GM19468 (cell line): ENCODE results near the gene YY1.
"Not testable (repeated sequence)": the region's sequence is repeated elsewhere in the genome, so short reads cannot be mapped to it uniquely, and the experiment has no call there.

Experiments
- ATAC-seq: cut with Tn5 transposase; IDR thresholded peaks from one replicate; pipeline ENCODE4 v1.9.1; 2021; ENCODE audit warnings: mild to moderate bottlenecking, moderate library complexity, moderate number of reproducible peaks; ENCODE audit not compliant: unreplicated experiment; ENCODE audit errors: extremely low read depth

YY1 gene

DNA sequence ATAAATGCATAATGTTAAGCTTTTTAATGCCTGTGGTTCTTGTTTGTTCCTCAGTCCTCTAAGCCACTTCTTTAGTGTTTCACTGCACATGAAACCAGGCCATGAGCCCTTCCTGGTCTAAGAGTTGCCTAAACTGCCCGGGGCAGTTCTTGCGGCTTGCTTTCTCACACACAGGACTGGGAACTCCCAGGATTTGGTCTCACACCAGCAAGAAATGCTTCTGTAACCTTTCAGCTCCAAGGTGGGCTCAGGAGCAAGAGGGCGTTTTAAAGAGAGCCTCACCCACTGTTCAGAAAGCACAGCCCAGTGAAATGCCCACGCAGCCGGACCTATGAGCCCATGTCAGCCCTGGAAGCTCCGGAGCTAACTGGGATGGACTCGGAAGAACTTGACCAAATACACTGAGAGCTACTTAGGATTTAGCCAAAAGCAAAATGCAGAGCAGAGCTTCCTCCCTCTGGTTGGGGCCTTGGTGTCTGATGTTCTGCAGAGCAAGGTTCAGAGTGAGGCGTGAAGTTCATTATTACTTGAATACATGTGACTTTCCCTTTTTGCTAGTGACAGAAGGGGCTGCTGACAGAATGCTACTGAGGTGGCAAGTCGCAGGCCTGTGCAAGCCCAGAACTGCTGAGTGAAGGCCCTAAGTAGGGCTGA lies 43.9 kb downstream of the YY1 start:
- no peak for ATAC-seq

DNA sequence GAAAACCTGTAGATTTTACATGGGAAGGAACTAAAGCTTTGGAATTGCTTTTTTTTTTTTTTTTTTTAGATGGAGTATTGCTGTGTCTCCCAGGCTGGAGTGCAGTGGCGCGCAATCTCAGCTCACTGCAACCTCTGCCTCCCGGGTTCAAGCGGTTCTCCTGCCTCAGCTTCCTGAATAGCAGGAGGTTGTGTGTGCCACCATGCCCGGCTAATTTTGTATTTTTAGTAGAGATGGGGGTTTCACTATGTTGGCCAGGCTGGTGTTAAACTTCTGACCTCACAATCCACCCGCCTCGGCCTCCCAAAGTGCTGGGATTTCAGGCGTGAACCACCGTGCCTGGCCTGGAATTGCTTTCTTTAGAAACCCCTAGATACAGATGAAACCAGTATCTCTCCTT lies 44.5 kb downstream of the YY1 start:
- not testable (repeated sequence) for ATAC-seq

DNA sequence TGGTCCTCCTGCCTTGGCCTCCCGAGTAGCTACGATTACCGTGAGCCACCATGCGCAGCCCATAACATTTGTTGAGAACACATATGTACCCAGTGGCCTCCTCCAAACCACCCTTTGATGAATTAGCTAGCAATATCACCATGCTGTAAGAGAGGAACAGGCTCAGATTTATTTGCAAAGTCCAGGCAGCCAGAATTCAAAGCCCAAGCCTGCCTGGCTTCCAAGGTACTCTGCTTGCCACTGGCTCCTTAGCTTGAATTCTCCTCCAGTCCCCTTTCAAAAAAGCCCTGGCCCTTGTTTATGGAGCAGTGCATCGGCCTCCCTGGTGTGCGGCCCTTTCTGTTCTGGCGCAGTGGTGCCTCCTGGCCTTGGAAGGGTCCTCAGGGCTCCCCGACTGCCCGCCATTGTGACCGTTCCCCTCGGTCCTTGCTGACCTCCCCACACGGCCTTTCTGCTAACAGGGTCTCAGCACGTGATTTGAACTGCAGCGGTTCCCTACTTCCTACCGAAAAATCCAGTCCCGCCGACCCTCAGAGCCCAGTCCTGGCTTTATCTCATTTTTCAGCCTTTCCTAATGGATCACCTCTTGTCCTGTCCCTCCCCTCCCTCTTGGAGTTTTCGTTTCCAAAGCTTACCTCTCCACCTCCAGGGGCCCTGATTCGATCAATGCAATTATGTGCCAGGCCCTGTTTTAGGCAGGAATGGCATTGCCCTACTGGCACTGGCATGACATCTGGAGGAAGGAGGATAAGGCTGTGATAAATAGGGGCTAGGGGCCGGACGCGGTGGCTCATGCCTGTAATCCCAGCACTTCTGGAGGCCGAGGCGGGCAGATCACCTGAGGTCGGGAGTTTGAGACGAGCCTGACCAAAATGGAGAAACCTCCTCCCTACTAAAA lies 45.3 kb downstream of the YY1 start:
- ATAC-seq = no peak

DNA sequence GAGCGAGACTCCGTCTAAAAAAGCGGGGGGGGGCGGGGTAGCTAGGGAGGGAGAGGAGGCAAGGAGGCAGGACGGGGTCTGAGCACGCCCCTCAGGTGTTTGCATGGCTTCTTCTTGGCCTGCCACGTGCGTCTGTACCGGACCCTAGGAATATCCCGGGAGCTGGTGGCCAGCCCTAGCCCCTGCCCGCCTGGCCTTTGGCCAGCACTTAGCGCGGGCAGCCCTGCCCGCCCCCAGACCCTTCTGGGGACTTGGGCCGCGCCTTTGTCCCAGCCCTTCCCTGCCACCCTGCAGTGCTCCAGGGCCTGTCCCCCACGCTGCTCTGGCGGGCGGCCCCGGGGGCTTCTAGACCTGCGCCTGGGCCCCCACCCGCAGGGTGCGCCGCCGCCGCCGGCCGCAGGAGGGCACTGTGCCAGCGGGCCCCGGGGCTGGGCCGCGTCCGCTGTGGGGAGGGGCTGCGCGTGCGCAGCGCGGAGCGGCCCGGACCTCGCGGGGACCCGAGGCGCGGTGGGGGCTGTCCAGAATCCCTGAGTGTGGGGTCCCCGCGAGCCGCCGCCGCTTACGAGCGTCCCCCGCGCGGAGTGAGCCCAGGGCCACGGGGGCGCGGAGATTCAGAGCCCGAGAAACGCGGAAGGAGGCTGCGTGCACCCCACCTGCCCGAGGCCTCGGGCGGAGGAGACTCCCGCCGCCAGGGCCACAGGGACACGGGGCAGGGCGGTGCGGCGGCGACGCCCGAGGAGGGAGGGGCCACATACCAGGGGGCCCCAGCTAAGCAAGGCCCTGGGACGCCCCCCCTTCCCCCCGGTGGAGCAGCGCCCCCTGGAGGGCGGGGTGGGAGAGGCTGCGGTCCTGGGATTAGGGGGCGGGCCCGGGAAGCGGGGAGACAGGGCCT lies 46.3 kb downstream of the YY1 start:
- peak; percentile 86 for ATAC-seq

DNA sequence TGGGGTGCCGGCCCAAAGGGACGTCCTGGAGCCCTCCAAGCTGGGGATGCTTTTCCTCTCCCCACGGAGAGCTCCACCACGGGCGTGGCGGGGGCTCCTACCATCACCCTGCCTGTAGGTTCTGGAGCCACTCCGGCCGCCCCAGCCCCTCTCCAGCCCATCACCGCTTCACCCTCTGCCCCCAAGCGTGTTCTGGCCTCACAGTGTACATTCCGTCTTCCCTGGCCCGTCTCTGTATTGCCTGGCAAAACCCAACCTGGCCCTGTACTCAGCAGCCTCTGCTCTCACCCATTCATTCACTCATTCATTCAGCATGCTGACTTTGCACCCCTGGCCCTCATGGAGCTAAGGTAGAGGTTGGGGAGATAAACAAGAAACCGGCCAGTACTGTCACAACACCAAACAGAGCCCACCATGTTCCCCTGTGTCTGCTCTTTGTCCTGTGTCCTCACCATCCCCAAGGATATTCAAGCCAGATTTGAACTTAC lies 47.0 kb downstream of the YY1 start:
- ATAC-seq = no peak

DNA sequence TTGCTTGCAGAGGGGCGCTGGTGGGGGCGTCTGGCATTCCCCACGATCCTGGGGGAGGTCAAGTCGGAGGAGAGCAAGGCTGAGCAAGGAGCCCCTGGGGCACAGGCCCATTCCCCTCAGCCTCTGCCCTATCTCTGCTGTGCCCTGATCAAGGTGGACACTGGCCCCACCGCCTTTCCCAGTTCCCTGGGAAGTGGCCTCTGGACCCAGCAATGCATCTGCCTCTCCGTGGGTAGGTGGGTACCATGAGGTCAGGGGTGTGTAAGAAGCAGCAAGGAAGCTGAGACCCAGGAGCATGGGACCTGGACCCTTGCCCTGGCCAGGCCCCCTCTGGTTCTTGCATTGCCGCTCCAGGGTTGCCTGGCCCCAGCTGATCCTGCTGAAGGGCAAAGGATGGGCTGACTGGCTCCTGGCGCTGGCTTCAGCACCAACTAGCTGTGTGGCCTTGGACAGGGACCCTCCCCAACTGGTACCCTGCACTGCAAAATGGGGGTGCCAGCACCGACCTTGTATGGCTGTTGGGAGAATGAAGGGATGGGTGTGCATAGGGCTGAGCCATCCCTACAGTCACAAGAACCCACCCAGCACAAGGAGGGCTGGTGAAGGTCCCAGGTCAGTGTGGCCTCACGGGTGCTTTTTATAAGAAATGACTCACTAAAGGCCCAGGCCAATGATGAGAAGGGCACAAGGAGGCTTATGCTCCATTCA lies 47.7 kb downstream of the YY1 start:
- no peak for ATAC-seq

DNA sequence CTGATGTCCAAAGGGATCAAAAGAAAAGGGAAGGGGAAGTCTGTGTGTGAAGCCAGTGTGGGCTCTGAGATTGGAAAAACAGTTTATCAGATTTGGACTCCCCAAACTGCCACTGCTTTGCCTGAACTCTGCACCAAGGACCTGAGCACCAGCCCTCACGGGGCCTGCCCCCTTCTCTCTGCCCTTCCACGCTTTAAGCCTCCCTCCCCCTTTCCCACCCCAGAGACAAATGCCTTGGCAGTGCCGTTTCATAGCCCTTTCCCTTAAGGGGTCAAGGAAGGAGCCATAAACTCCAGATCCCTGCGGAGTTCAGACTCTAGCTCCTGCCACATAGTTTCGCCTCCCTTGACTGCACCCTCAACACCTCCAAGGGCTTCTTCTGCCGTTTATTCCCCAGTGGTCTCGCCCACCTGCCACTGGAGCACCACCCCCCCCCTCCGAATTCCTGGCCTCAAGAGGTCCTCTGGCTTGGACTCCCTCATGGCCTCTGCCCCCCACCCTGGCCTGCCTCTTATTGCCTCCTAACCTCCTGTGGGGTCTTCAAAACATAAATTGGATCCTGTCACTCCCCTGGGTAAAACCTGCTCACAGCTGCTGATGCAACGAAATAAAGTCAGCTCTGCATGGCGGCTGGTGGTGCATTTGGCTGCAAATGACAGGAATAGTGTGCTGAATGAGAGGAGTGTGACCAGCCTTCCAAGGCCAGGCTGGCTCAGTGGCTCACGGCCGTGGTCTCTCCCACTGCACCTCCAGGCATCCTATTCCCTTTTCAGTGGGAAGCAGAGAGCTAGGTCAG lies 48.5 kb downstream of the YY1 start:
- ATAC-seq = no peak

DNA sequence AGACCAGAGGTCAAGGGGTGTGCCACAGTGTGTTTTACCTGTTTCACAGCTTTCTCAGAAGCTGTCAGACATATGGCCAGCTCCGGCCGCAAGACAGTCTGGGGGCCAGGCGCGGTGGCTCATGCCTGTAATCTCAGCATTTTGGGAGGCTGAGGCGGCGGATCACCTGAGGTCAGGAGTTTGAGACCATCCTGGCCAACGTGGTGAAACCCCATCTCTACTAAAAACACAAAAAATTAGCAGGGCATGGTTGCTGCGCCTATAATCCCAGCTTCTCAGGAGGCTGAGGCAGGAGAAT lies 49.0 kb downstream of the YY1 start:
- ATAC-seq = not testable (repeated sequence)

DNA sequence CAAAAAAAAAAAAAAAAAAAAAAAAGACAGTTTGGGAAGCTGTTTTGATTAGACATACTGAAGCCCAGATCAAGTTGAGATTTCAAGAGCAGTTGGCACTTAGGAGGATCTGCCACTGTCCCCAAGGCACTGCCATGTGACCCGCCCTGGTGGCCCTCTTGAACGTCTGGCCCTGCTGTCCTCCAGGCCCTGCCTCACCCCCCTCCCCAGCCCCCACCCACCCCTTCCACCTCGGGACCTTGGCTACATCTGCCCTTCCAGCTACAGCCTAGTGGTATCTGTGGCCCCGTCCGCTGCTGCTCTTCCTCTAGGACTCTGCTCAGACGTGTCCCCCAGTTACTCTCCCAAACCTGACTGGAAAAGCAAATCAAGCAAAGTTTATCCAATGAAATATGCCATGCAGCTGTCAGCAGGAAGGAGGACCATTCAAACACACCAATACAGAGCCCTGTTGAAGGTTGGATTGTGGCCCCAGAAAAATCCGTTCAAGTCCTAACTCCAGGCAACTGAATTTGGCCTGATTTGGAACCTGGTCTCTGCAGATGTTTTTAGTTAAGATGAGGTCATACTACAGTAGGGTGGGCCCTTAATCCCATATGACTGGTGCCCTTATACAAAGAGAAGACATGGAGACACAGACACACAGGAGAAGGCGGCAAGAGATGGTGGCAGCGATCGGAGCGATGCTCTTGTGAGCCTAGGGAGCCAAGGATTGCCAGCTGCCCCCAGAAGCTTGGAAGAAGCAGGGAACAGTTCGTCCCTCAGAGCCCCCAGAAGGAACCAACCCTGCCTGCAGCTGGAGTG lies 49.6 kb downstream of the YY1 start:
- no peak for ATAC-seq

DNA sequence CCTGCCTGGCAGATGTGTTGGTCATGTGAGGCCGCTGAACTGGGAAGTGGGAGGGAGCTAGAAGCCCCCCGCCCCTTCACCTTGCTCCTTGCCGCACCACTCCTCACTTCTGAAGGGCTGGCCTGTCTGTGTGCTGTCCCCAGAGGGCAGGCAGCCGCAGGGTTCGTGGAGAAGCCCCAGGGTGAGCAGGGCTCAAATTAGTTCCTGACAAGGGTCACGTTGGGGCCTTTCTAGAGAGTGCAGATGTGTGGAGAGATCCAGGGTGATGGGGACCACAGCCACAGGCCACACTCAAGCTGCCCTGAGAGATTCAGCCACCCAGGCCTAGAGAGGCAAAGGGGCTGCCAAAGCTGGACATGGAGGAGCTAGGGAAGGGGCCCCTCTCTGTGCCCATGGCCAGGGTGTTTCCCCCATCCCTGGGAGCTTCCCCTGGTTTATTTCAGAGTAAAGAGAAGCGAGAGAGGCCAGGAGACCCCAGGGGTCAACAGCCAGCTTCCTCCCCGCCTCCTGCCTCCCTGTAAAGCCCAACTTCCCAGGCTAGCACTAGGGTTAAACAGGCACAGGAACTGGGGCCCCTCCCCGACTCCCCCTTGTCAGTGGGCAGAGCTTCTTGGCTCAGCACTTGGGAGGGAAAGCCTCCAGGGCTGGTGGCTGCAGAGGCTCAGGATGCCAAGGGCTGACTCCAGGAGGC lies 51.1 kb downstream of the YY1 start:
- no peak for ATAC-seq

DNA sequence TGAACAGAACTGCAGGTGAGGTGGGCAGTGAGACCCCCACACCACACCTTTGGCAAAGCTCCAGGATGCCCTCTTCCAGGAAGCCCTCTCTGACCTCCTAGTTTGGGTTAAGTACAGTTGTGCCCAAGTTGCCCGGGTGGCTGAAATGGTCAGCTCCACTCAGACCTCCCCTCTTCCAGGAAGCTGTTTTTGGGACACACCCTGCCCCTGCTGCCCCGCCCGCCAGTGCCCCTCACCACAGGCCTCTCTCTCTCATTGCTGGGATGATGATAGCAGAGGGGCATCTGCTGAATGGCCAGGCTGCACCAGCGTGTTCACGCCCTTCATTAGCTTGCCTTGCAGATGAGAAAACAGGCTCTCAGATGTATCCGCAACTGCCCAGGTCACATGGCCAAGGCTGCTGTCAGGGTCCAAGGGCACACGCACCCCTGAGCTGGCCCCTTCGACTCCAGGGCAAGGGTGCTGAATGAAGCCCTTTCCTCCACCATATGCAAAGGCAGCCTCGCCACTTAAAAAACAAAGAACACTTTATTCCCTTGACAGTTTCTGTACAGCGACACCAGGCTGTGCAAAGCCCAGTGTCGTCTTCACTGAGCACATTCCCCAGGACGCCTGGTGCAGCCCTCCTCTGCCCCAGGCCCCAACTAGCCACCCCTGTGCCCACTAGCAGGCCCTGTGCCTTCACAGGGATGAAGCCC lies 51.8 kb downstream of the YY1 start:
- no peak for ATAC-seq

DNA sequence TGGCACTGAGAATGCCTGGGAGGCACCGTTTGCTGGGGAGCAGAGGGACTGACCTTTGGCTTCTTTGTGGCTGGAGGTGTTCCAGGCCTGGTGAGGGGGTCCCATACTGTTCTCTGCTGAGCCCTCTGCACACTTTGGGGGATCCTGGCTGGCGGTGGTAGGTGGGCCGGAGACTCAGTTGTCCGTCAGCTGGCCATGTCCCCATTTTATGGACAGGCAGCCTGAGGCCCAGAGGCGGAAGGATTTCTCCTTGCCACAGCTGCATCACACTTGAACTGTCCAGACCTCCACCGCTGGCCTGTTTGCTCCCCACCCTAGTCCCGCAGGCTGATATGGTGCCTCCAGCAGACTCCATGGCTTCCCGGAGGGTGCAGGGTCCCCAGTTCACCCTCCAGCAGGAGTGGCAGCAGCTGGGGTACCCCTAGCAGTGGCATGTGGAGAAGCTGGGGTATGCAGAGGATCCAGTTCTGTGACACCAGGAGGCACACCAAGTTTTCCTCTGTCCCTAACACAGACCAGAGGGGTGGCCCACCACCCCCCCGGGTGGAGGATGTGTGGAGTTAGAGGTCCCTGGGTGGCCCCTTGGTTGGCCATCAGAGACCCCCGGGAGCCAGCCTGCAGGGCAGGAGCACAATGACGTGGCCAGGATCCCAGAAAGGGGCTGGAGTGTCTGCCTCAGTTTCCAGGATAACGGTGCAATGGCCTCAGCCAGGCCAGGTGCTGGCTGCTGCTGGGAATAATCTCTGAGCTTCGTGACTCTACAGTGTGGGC lies 52.5 kb downstream of the YY1 start:
- no peak for ATAC-seq

DNA sequence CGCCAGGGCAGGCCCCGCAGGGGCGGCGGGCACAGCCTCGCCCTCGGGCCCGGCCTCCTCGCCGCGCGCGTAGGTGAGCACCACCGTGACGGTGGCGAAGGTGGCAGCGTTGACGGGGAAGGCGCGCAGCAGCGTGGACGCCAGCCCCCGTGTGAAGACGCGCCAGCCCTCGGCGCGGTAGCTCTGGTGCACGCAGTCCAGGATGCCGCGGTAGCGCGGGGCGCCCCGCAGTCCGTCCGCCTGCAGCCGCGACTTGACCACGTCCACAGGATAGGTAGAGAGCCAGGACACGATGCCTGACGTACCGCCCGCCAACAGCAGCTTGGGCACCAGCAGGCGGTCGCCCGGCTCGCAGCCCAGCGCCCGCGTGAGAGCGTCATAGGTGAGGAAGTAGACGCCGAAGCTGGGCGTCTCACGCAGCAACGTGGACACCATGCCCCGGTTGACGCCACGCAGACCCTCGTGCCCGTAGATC lies 53.4 kb downstream of the YY1 start:
- ATAC-seq = no peak

DNA sequence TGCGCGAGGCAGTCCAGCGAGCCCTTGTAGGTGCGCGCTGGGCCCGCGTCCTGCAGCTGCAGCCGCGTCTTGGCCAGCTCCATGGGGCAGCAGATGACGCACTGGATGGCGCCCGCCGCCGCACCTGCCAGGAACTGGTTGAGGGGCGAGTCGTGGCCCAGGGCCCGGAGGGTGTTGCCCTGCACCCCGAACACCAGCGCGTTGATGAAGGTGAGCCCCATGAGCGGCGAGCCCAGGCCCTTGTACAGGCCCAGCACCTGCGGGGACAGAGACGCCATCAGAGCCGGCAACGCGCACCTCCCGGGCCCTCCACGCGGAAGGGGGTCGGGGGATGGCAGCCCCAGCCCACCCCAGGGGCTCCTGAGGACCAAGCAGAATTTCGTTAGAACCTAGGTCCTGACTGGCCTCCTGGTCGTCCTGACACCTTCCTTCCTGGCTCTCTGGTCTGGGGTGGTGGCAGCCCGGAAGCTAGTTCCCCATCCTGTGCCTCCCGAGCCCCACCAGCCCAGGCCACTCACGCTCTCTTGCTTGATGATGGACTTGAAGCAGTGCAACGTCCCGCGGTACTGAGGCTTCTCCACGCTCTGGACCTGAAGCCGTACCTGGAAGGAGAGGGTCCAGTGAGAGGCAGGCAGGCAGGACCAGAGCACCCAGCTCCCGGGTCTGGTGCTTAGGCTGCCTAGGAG lies 54.0 kb downstream of the YY1 start:
- no peak for ATAC-seq

DNA sequence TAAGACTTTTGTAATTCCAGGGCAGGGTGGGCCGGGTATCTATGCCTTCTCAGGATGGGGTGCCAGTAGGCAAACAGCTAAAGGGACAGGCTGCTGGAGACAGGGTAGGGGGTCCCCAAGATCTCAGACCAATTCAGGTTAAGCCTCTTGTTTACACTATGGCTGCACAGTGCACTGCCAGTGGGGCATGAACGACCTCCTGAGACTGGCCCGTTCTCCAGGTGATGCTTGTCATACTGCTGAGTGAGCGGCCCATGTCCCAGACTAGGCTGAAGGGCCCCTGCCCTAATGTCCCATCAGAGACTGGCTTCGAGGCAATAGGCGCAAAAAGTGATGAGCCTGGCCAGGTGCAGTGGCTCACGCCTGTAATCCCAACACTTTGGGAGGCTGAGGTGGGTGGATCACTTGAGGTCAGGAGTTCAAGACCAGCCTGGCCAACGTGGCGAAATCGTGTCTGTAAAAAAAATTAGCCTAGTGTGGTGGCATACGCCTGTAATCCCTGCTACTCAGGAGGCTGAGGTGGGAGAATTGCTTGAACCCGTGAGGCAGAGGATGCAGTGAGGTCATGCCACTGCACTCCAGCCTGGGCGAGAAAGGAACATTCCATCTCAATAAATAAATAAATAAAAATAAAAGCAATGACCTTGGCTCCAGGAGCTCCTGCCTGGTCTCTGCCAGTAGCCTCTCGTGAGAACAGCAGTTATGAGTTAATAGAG lies 54.7 kb downstream of the YY1 start:
- no peak for ATAC-seq
